K562 (cell line): ENCODE results near the gene UQCRC1. TPM values are rescaled to one million over a fixed set of nuclear protein-coding genes. Genes with fewer than 3 reads are reported as not detected.

ENCODE experiments used
- ATAC-seq: fragments of 200-7000 bp; cut with Tn5 transposase; 3 replicates; pipeline ENCODE4 v1.9.1; 2020; ENCODE audit warnings: moderate library complexity
- BruUV-seq: library from RNA; stranded (reverse); fragments of 400-500 nt; replicated peaks from 2 replicates; lab custom pipeline; 2021; lab: Mats Ljungman, UMichigan
- CTCF ChIA-PET: fragments of 300-600 bp; formaldehyde crosslinking; extraction: SDS; loops from one replicate; lab custom pipeline; 2021; ENCODE audit warnings: low intra/inter-chr PET ratio; lab: Yijun Ruan, JAX
- POLR2A ChIA-PET: fragments of 300-600, 350-650 bp; sonication (Branson Sonifier 250); formaldehyde crosslinking; extraction: SDS; loops from one replicate; lab custom pipeline; 2021; ENCODE audit warnings: antibody characterized with exemption, inconsistent platforms; lab: Yijun Ruan, JAX
- DNase-seq, 4 experiments: peaks; one replicate each; pipeline versions ENCODE4 v3.0.0 to v3.0.0-alpha.2; 2011 to 2018; ENCODE audit warnings: low spot score in 3 of 4, mixed read lengths in 3 of 4; ENCODE audit errors: extremely low read depth in 1 of 4
- FAIRE-seq: peaks from 2 replicates; lab custom pipeline; 2011; peaks lifted over from hg19 to GRCh38; lab: Jason Lieb, UNC
- H2AFZ ChIP-seq: 2 replicates; pipeline ENCODE4 v1.6.0; 2011; ENCODE audit warnings: low read depth, low read length, control low read depth, inconsistent platforms
- H3K27ac ChIP-seq: fragments of 200-600 bp; 3 replicates; pipeline ENCODE4 v1.8.0; 2011; ENCODE audit warnings: low read depth, mild to moderate bottlenecking, control low read depth, inconsistent platforms, low read length, moderate library complexity, mixed read lengths; ENCODE audit errors: extremely low read depth
- H3K27me3 ChIP-seq, 2 experiments: fragments of 300-600 bp in 1 of 2; 2 replicates in 1 of 2; 3 replicates in 1 of 2; pipeline versions ENCODE4 v1.6.0 to v1.8.0; 2011; ENCODE audit warnings: inconsistent platforms in 2 of 2, low read length in 2 of 2, mild to moderate bottlenecking in 1 of 2, mixed read lengths in 1 of 2, moderate library complexity in 1 of 2; ENCODE audit not compliant: control insufficient read depth in 2 of 2, insufficient read depth in 2 of 2
- H3K36me3 ChIP-seq: fragments of 300-600 bp; 3 replicates; pipeline ENCODE4 v1.8.0; 2011; ENCODE audit warnings: mild to moderate bottlenecking, low read length, inconsistent platforms; ENCODE audit not compliant: control insufficient read depth, insufficient read depth
- H3K4me1 ChIP-seq, 2 experiments: fragments of 200-600 bp in 1 of 2; replicated peaks in 1 of 2; 2 replicates in 1 of 2; 3 replicates in 1 of 2; pipeline versions ENCODE4 v1.5.1 to v1.8.0; 2011; ENCODE audit warnings: inconsistent platforms in 2 of 2, low read length in 2 of 2, mild to moderate bottlenecking in 1 of 2, mixed read lengths in 1 of 2, moderate library complexity in 1 of 2; ENCODE audit not compliant: control insufficient read depth in 2 of 2, insufficient read depth in 2 of 2
- H3K4me2 ChIP-seq: 2 replicates; pipeline ENCODE4 v1.6.1; 2011; ENCODE audit warnings: low read length, control low read depth, inconsistent platforms, mixed read lengths; ENCODE audit not compliant: insufficient read depth
- H3K4me3 ChIP-seq: fragments of 200-600 bp; sonication (generic), shearing (Covaris generic); 2 replicates; pipeline ENCODE4 v1.5.1; 2016; ENCODE audit warnings: control low read depth, inconsistent platforms
- H3K79me2 ChIP-seq: fragments of 200-600 bp; 3 replicates; pipeline ENCODE4 v1.8.0; 2011; ENCODE audit warnings: low read length, inconsistent platforms; ENCODE audit not compliant: control insufficient read depth, insufficient read depth
- H3K9ac ChIP-seq, 2 experiments: 2 replicates each; pipeline versions ENCODE4 v1.6.0 to v1.6.1; 2011; ENCODE audit warnings: low read depth in 2 of 2, low read length in 2 of 2, control low read depth in 1 of 2, inconsistent platforms in 1 of 2, mild to moderate bottlenecking in 1 of 2, mixed read lengths in 1 of 2; ENCODE audit not compliant: insufficient read depth in 1 of 2
- H3K9me1 ChIP-seq: one replicate; pipeline ENCODE4 v1.6.0; 2011; ENCODE audit warnings: inconsistent platforms, mild to moderate bottlenecking, low read length, moderate library complexity; ENCODE audit not compliant: control insufficient read depth, insufficient read depth
- H3K9me3 ChIP-seq: replicated peaks from 2 replicates; pipeline ENCODE4 v1.5.1; 2011; ENCODE audit warnings: low read depth, low read length, inconsistent platforms; ENCODE audit not compliant: control insufficient read depth, insufficient read depth
- H4K20me1 ChIP-seq: replicated peaks from 2 replicates; pipeline ENCODE4 v1.6.1; 2011; ENCODE audit warnings: low read length, inconsistent platforms, mixed read lengths; ENCODE audit not compliant: control insufficient read depth, insufficient read depth
- HSF4 ChIP-seq: fragments of 250-450 bp; sonication (Bioruptor Pico); IDR thresholded peaks from 2 replicates; pipeline ENCODE4 v2.1.2; 2022; ENCODE audit warnings: mild to moderate bottlenecking, moderate library complexity, borderline replicate concordance
- SMAD4 ChIP-seq: fragments of 250-450 bp; sonication (Bioruptor Pico); conservative IDR thresholded peaks from 2 replicates; pipeline ENCODE4 v1.8.0; 2021; ENCODE audit warnings: inconsistent platforms, mild to moderate bottlenecking, moderate library complexity
- TBL1XR1 ChIP-seq, 2 experiments: IDR thresholded peaks; 2 replicates each; pipeline ENCODE4 v1.6.1; 2012; ENCODE audit warnings: improper control_type of control experiment in 2 of 2, low read length in 2 of 2, mild to moderate bottlenecking in 1 of 2
- TRIM28 ChIP-seq: fragments of 450-650 bp; IDR thresholded peaks from 2 replicates; pipeline ENCODE4 v1.6.1; 2017
- ZNF12 ChIP-seq: sonication (generic); formaldehyde crosslinking; IDR thresholded peaks from 2 replicates; pipeline ENCODE4 v1.4.0; 2020; ENCODE audit warnings: mild to moderate bottlenecking, missing genetic modification reagents
- WGBS: fragments of 100-300 bp; shearing (Covaris generic); methylation state at CpG from one replicate; pipeline ENCODE4 v1.1.6; 2016; ENCODE audit warnings: low coverage, mixed read lengths; ENCODE audit not compliant: insufficient coverage; ENCODE audit errors: missing lambda C conversion rate; 5-methylcytosine and 5-hydroxymethylcytosine counted together
- in situ Hi-C: fragments of 300-500 bp; cut with MboI; formaldehyde crosslinking; loops from 4 replicates; pipeline ENCODE4 v1.15.0; 2018; ENCODE audit warnings: inconsistent platforms, mixed read lengths
- intact Hi-C: fragments of 100-400 bp; cut with micrococcal nuclease; formaldehyde crosslinking; loops from 2 replicates; pipeline ENCODE4 v1.14.2; 2022
- polyA plus RNA-seq, 8 experiments: library from polyadenylated mRNA; depleted of rRNA in 4 of 8; stranded (reverse) in 5 of 8; unstranded in 3 of 8; fragments of >200 nt; fragmentation: Nextera tagmentation in 2 of 8; fragmentation: Illumina TruSeq in 1 of 8; extraction: Ambion mirVana in 2 of 8; extraction: Trizol in 1 of 8; gene quantifications; 2 replicates each; pipeline versions ENCODE4 v1.2.1 to v1.2.3, GENCODE V29; 2011 to 2014; ENCODE audit warnings: inconsistent platforms in 1 of 8, missing spikeins in 1 of 8
- total RNA-seq, 7 experiments: library from RNA; depleted of rRNA in 6 of 7; stranded (reverse); fragments of >200 nt in 6 of 7; fragmentation: Illumina TruSeq in 2 of 7; extraction: Trizol in 2 of 7; gene quantifications; 2 replicates each; pipeline versions ENCODE4 v1.2.1 to v1.2.3, GENCODE V29; 2011 to 2021; ENCODE audit warnings: low replicate concordance in 1 of 7
- TF ChIP-seq, protein P1 (sequence below): sonication (generic); formaldehyde crosslinking; IDR thresholded peaks from 2 replicates; pipeline ENCODE4 v1.8.0; 2022; ENCODE audit warnings: missing genetic modification reagents, mild to moderate bottlenecking, borderline replicate concordance

Gene UQCRC1
- total and polyA plus RNA-seq, 9 of the 15 experiments (the other 6 are each of a cell fraction or from before 2014, with no cell fraction given), result 125 to 424 (median 268) TPM

DNA sequence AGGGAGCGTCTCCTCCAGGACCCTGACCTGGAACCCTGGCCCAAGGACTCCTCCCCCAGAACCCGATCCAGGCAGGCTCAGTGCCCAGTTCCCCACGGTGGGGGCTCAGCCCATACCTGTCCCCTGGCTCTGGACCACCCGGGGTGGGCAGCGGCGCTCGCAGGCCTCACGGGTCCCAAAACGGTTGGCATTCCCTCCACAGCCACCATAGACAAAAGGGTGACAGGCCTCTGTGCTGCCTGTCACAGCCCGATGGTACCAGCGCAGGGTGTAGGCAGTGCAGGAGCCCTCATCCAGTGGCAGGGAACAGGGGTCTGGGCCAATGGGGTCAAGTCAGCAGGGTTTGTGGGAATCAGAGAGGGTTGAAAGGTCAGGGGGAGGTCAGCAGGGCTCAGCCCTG is 44.8 kb downstream of the UQCRC1 start:
- in situ Hi-C loops, result no loop called here
- 60% methylated on average over 5 of the region's 11 CpGs for WGBS

More for the DNA sequence above, 44.8 kb downstream of the UQCRC1 start:
- Histone ChIP-seq H3K4me3 (no peak overlapping the region), H3K4me1 (peaks cover 14 to 61% of the 10 kb centered on the region in 2 experiments), H3K36me3 (no peaks in the 10 kb centered on the region), H3K9me1 (no peaks in the 10 kb centered on the region), H3K27ac (no peak overlapping the region), H4K20me1 (no peaks in the 10 kb centered on the region), H3K27me3 (no peaks in the 10 kb centered on the region), H3K4me2 (no peak overlapping the region), H3K9ac (peak overlapping the region in 1 of 2 experiments; percentile 52; a peak in 1 of 4 replicates), H2AFZ (no peak overlapping the region), H3K79me2 (no peaks in the 10 kb centered on the region), H3K9me3 (no peaks in the 10 kb centered on the region)
- ChIA-PET CTCF (no interaction called here), POLR2A (no interaction called here)
- BruUV-seq, result no TSS peak
- DNase-seq (no peak), ATAC-seq (no peak), FAIRE-seq (no peak)
- intact Hi-C loops, result no loop called here
- no peak for TF ChIP-seq HSF4 (CRISPR knock-in tag)
- TF ChIP-seq TRIM28, result no peak
- no peak for TF ChIP-seq ZNF12
- TF ChIP-seq SMAD4 (CRISPR knock-in tag), result no peak
- TF ChIP-seq, protein P1, sequence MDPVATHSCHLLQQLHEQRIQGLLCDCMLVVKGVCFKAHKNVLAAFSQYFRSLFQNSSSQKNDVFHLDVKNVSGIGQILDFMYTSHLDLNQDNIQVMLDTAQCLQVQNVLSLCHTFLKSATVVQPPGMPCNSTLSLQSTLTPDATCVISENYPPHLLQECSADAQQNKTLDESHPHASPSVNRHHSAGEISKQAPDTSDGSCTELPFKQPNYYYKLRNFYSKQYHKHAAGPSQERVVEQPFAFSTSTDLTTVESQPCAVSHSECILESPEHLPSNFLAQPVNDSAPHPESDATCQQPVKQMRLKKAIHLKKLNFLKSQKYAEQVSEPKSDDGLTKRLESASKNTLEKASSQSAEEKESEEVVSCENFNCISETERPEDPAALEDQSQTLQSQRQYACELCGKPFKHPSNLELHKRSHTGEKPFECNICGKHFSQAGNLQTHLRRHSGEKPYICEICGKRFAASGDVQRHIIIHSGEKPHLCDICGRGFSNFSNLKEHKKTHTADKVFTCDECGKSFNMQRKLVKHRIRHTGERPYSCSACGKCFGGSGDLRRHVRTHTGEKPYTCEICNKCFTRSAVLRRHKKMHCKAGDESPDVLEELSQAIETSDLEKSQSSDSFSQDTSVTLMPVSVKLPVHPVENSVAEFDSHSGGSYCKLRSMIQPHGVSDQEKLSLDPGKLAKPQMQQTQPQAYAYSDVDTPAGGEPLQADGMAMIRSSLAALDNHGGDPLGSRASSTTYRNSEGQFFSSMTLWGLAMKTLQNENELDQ (CRISPR knock-in tag), result no peak
- no peak for TF ChIP-seq TBL1XR1 (IDR thresholded peaks at IDR 0.05; ENCODE audit: low read length in 2 of 2)
